Activated T-helper 17 cell treated with anti-CD3 and anti-CD28 coated beads, Interleukin-2, amount 50 U/mL, for 72 hours (primary cell): ENCODE data around the gene HK1. TPM values are rescaled to one million over a fixed set of nuclear protein-coding genes. Genes with fewer than 3 reads are reported as not detected.
"Not testable (repeated sequence)": the region's sequence is repeated elsewhere in the genome, so short reads cannot be mapped to it uniquely, and the experiment has no call there.

ENCODE experiments used
- ATAC-seq: fragments of 150-1000 bp; cut with Tn5 transposase; replicated peaks from 2 replicates; pipeline ENCODE4 v1.10.0; 2021; ENCODE audit warnings: mild to moderate bottlenecking, moderate library complexity
- H3K27ac Mint-ChIP-seq: one replicate; pipeline ENCODE4 v1.8.0; 2022; ENCODE audit warnings: mixed read lengths
- H3K27me3 Mint-ChIP-seq: one replicate; pipeline ENCODE4 v1.8.0; 2022; ENCODE audit warnings: mixed read lengths
- H3K36me3 Mint-ChIP-seq: one replicate; pipeline ENCODE4 v1.8.0; 2022; ENCODE audit warnings: low read depth, mild to moderate bottlenecking, mixed read lengths
- H3K4me1 Mint-ChIP-seq: one replicate; pipeline ENCODE4 v1.8.0; 2022; ENCODE audit warnings: mixed read lengths
- H3K4me3 Mint-ChIP-seq: one replicate; pipeline ENCODE4 v1.8.0; 2022; ENCODE audit warnings: mild to moderate bottlenecking, mixed read lengths
- H3K9me3 Mint-ChIP-seq: one replicate; pipeline ENCODE4 v1.8.0; 2022; ENCODE audit warnings: mixed read lengths
- total RNA-seq, 2 donors: library from RNA; stranded (reverse); gene quantifications; one replicate each; pipeline ENCODE4 v1.2.3, GENCODE V29; 2022

The HK1 gene
- total RNA-seq, 2 donors from 2014 or later = 216 to 221 TPM

DNA sequence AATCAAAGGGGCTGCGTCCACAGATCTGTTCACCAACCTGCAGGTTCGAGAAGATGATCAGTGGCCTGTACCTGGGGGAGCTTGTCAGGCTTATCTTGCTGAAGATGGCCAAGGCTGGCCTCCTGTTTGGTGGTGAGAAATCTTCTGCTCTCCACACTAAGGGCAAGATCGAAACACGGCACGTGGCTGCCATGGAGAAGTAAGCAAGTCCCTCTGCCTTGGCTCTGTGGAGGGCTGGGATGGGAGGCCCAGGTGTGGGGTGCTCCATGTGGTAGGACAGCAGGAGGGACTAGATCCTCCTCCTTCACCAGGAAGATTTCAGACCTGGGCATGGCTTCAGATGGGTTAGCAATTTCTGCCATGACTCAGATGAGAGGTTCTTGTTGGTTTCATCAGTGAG, 32.3 kb upstream of the HK1 start:
- no peak for ATAC-seq
- Mint-ChIP-seq H3K27ac (no peak overlapping the region), H3K36me3 (peaks cover 6% of the 10 kb centered on the region), H3K4me1 (no peaks in the 10 kb centered on the region), H3K27me3 (no peaks in the 10 kb centered on the region), H3K9me3 (no peaks in the 10 kb centered on the region), H3K4me3 (no peak overlapping the region)

DNA sequence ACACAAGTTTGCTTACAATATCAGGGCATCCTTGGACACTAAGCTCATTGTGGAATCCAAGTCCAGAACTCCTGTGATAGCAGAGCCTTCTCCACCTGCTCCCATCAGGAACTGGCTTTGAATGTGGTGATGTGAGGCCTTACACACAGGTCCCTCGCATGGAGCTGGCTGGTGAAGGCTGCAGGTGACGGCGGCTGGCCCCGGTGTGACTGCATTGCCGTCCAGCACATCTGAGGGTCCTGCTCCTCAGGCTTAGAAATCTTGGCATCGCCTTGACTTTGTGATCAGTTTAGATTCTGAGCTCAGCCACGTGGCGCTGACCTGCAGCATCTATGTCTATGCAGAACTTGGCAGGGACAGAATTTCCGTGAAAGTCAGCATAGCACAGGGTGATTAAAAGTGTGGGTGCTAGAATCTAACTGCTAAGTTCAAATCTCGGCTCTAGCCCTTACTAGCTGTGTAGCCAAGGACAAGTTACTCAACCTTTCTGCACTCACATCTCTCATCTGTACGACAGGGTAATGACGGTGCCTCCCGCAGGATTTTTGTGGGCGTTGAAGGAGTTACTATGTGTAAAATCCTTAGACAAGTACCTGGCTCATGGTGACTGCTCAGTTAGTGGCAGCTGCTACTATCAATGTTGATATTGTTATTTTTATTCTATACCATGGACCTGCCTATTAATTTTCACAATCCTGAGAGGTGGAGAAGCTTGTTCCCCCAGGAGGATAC, 31.5 kb upstream of the HK1 start:
- Mint-ChIP-seq H3K36me3 (peaks cover 6% of the 10 kb centered on the region), H3K9me3 (no peaks in the 10 kb centered on the region), H3K4me3 (no peak overlapping the region), H3K27ac (no peak overlapping the region), H3K4me1 (no peaks in the 10 kb centered on the region), H3K27me3 (no peaks in the 10 kb centered on the region)
- ATAC-seq = no peak

- Mint-ChIP-seq H3K4me3 (no peak overlapping the region), H3K27ac (no peak overlapping the region), H3K4me1 (no peaks in the 10 kb centered on the region), H3K36me3 (peaks cover 6% of the 10 kb centered on the region), H3K9me3 (no peaks in the 10 kb centered on the region), H3K27me3 (no peaks in the 10 kb centered on the region)
- no peak for ATAC-seq
Measured at GRCh38 chr10:69247313-69247710, 31.0 kb upstream of the HK1 start.

- H3K4me3 Mint-ChIP-seq = no peak overlapping the region
- H3K27ac Mint-ChIP-seq = no peak overlapping the region
- H3K36me3 Mint-ChIP-seq = peaks cover 6% of the 10 kb centered on the region
- H3K27me3 Mint-ChIP-seq = no peaks in the 10 kb centered on the region
- no peak for ATAC-seq
- no peaks in the 10 kb centered on the region for H3K9me3 Mint-ChIP-seq
- no peaks in the 10 kb centered on the region for H3K4me1 Mint-ChIP-seq
Measured at GRCh38 chr10:69248117-69248730, 30.1 kb upstream of the HK1 start.

DNA sequence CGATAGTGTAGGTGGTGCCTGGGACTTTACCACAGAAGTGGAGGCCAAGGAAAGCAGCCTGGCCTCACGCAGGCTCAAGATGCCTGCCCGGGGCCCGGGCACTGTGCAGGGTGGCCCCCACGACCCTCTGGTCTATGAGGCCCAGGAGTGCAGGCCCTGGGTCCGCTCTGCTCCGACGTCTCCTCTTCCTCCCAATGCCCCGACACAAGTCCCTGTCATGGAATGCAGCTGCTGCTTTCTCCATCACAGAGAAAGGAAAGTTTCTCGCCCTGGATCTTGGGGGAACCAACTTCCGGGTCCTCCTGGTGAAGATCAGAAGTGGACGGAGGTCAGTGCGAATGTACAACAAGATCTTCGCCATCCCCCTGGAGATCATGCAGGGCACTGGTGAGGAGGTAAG, 28.3 kb upstream of the HK1 start:
- no peak overlapping the region for H3K4me3 Mint-ChIP-seq
- H3K4me1 Mint-ChIP-seq = no peaks in the 10 kb centered on the region
- no peaks in the 10 kb centered on the region for H3K27me3 Mint-ChIP-seq
- ATAC-seq = no peak
- no peak overlapping the region for H3K27ac Mint-ChIP-seq
- peaks cover 6% of the 10 kb centered on the region for H3K36me3 Mint-ChIP-seq
- no peaks in the 10 kb centered on the region for H3K9me3 Mint-ChIP-seq

GRCh38 chr10:69251417-69251816, 26.9 kb upstream of the HK1 start:
- H3K27ac Mint-ChIP-seq, H3K27me3 Mint-ChIP-seq, ATAC-seq, H3K4me1 Mint-ChIP-seq, H3K9me3 Mint-ChIP-seq, H3K4me3 Mint-ChIP-seq, H3K36me3 Mint-ChIP-seq: not testable (repeated sequence)

DNA sequence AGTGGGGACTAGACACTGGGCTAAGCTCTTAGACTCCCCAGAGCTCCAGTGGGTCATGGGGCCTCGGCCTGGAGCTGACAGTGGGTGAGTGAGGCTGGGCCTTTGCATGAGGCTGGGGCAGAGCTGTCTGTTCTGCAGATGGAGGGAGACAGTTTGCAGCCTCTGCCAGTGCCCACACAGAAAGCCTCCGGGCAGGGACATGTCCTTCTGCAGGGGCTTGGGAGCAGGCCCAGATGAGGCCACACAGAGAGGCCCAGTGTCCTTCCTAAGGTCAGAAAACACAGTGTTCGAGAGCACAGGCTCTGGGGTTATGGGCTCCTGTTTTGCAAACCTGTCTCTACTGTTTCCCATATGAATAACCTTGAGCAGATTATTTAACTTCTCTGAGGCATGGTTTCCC, 25.1 kb upstream of the HK1 start:
- no peak for ATAC-seq
- Mint-ChIP-seq H3K36me3 (peaks cover 11% of the 10 kb centered on the region), H3K27me3 (no peaks in the 10 kb centered on the region), H3K27ac (no peak overlapping the region), H3K9me3 (no peaks in the 10 kb centered on the region), H3K4me3 (no peak overlapping the region), H3K4me1 (no peaks in the 10 kb centered on the region)

DNA sequence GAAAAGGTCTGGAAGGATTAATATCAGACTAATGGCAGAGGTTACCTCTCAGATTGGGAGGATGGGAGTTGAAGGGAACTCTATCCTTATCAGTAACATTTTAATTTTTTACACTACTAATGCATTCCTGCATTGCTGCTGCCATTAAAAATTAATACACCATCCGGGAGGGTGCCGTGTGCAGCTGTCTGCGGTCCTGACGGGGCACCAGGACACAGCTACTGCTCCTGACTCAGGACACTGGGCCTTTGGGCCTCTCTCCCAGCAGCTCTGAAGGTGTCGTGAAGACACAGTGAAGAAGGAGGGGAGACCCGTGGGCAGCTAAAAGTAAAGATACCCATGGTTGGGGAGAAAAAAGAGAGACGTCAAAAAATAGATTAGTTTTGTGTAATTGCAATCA, 23.4 kb upstream of the HK1 start:
- H3K4me1 Mint-ChIP-seq = no peaks in the 10 kb centered on the region
- H3K4me3 Mint-ChIP-seq = no peak overlapping the region

GRCh38 chr10:69259547-69260243, 18.6 kb upstream of the HK1 start:
- Mint-ChIP-seq H3K27me3 (no peaks in the 10 kb centered on the region), H3K9me3 (no peaks in the 10 kb centered on the region), H3K27ac (no peak overlapping the region), H3K36me3 (peaks cover 5% of the 10 kb centered on the region), H3K4me1 (peaks cover 5% of the 10 kb centered on the region), H3K4me3 (no peak overlapping the region)
- ATAC-seq = no peak

More for the DNA sequence above, 23.4 kb upstream of the HK1 start:
- ATAC-seq = no peak
- Mint-ChIP-seq H3K27ac (no peak overlapping the region), H3K9me3 (no peaks in the 10 kb centered on the region), H3K36me3 (peaks cover 11% of the 10 kb centered on the region), H3K27me3 (no peaks in the 10 kb centered on the region)

DNA sequence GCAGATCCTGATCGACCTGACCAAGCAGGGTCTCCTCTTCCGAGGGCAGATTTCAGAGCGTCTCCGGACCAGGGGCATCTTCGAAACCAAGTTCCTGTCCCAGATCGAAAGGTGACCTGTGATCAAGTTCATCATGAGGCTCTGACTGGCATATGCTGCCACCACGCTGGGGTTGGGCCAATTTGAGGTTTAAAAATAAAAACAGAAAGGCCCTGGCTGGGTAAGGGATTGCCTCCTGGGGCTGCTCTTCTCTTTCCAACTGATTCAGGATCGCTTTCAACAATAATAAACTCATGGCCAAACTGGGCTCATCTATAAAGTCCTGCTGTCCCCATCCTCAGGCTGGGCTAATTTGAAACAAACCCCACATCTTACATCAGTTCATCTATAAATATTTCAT, 17.1 kb upstream of the HK1 start:
- no peaks in the 10 kb centered on the region for H3K27me3 Mint-ChIP-seq
- no peaks in the 10 kb centered on the region for H3K9me3 Mint-ChIP-seq
- H3K4me1 Mint-ChIP-seq = peaks cover 5% of the 10 kb centered on the region
- no peak overlapping the region for H3K4me3 Mint-ChIP-seq
- no peak overlapping the region for H3K27ac Mint-ChIP-seq
- peaks cover 5% of the 10 kb centered on the region for H3K36me3 Mint-ChIP-seq
- ATAC-seq = no peak

DNA sequence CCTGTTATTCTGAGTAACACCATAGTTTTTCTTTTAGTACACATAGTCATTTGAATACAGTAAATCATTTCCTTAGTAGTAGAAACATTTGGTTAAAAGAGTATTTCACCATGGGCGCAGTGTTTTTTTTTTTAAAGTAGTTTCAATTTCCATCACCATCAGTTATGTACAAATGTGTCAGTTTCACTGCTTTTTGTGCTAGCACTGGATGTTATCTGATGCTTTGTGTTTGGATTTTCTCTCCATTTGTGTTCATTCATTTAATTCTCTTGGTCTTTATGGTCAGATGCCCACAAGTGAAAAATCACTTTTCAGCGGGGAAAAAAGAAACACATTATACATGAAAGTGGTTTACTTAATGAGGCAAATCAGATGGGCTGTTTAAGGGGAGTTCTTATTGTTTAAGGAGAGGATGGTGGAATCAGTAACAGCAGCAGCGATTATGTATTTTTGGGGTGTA, 16.0 kb upstream of the HK1 start:
- Mint-ChIP-seq H3K36me3 (peaks cover 5% of the 10 kb centered on the region), H3K4me3 (peak overlapping the region; percentile 18), H3K4me1 (peaks cover 5% of the 10 kb centered on the region), H3K27me3 (no peaks in the 10 kb centered on the region), H3K9me3 (no peaks in the 10 kb centered on the region), H3K27ac (peak overlapping the region; percentile 15)
- ATAC-seq = peak; percentile 91

GRCh38 chr10:69265521-69265920, 12.8 kb upstream of the HK1 start:
- Mint-ChIP-seq H3K9me3 (no peaks in the 10 kb centered on the region), H3K36me3 (no peaks in the 10 kb centered on the region), H3K4me1 (peaks cover 5% of the 10 kb centered on the region), H3K4me3 (no peak overlapping the region), H3K27ac (no peak overlapping the region), H3K27me3 (no peaks in the 10 kb centered on the region)
- ATAC-seq = no peak

DNA sequence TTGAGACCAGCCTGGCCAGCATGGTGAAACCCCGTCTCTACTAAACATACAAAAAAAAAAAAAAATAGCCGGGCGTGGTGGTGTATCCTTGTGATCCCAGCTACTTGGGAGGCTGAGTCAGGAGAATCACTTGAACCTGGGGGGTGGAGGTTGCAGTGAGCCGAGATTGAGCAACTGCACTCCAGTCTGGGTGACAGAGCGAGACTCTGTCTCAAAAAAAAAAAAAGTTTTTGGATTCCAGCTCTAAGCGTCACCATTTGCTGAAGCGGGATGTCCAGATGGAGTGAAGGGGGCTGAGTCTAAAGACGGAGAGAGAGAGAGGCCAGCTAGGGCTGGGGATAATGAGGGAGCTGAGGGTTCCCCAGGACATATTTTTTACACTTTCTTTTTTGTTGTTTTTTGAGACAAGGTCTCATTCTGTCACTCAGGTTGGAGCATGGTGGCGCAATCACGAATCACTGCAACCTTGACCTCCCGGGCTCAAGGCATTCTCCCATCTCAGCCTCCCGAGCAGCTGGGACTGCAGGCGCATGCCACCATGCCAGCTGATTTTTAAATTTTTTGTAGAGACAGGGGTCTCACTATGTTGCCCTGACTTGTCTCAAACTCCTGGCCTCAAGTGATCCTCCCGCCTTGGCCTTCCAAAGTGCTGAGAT, 9.4 kb upstream of the HK1 start:
- no peak for ATAC-seq
- Mint-ChIP-seq H3K36me3 (no peaks in the 10 kb centered on the region), H3K9me3 (no peaks in the 10 kb centered on the region), H3K4me3 (no peak overlapping the region), H3K27me3 (no peaks in the 10 kb centered on the region), H3K4me1 (no peaks in the 10 kb centered on the region), H3K27ac (no peak overlapping the region)

GRCh38 chr10:69269761-69270160, 8.5 kb upstream of the HK1 start:
- Mint-ChIP-seq H3K36me3 (no peaks in the 10 kb centered on the region), H3K27me3 (no peaks in the 10 kb centered on the region), H3K27ac (no peak overlapping the region), H3K4me3 (no peak overlapping the region), H3K4me1 (no peaks in the 10 kb centered on the region), H3K9me3 (no peaks in the 10 kb centered on the region)
- no peak for ATAC-seq

DNA sequence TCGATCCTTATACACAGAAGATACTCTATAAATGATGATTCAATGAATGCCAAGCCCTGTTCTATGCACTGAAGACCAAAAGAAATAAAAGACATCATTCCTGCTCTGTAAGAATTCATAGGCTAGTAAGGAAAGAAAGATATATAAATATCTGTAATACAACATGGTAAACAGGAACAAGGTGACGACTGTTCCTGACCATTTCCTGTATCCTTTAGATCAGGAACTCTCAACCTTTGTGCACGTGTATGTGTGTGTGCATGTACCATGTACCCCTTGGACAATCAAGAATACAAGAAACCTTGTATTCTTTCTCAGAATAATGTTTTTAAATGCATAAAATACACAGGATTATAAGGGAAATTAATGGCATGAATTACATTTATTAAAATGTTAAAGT, 7.3 kb upstream of the HK1 start:
- no peaks in the 10 kb centered on the region for H3K36me3 Mint-ChIP-seq
- no peak overlapping the region for H3K4me3 Mint-ChIP-seq
- no peaks in the 10 kb centered on the region for H3K27me3 Mint-ChIP-seq
- H3K9me3 Mint-ChIP-seq = no peaks in the 10 kb centered on the region
- no peaks in the 10 kb centered on the region for H3K4me1 Mint-ChIP-seq
- no peak overlapping the region for H3K27ac Mint-ChIP-seq
- ATAC-seq = no peak
